Muscle layer of colon (tissue), 2 donors: Measurements from ENCODE around the gene MYO16.

Experiments used
- H3K27ac ChIP-seq: one replicate; pipeline ENCODE4 v1.7.0; 2013; ENCODE audit warnings: low read depth, mild to moderate bottlenecking, low read length, moderate library complexity
- H3K27me3 ChIP-seq, 2 donors: one replicate each; pipeline ENCODE4 v1.7.0; 2013; ENCODE audit warnings: low read length in 2 of 2, mild to moderate bottlenecking in 2 of 2; ENCODE audit not compliant: insufficient read depth in 2 of 2, control insufficient read depth in 1 of 2
- H3K36me3 ChIP-seq: one replicate; pipeline ENCODE4 v1.7.0; 2013; ENCODE audit warnings: mild to moderate bottlenecking, low read length; ENCODE audit not compliant: insufficient read depth
- H3K4me1 ChIP-seq: one replicate; pipeline ENCODE4 v1.7.0; 2013; ENCODE audit warnings: mild to moderate bottlenecking, low read length; ENCODE audit not compliant: insufficient read depth
- H3K4me3 ChIP-seq, 2 donors: one replicate each; pipeline ENCODE4 v1.7.0; 2013; ENCODE audit warnings: low read length in 2 of 2, low read depth in 1 of 2, mild to moderate bottlenecking in 1 of 2, moderate library complexity in 1 of 2
- H3K9ac ChIP-seq: one replicate; pipeline ENCODE4 v1.7.0; 2013; ENCODE audit warnings: low read length
- H3K9me3 ChIP-seq: one replicate; pipeline ENCODE4 v1.7.0; 2013; ENCODE audit warnings: mild to moderate bottlenecking, low read length
- donor health status: abdominal sarcoma.
- donor health status: Adenocarcinoma of cecum.

MYO16 gene

DNA sequence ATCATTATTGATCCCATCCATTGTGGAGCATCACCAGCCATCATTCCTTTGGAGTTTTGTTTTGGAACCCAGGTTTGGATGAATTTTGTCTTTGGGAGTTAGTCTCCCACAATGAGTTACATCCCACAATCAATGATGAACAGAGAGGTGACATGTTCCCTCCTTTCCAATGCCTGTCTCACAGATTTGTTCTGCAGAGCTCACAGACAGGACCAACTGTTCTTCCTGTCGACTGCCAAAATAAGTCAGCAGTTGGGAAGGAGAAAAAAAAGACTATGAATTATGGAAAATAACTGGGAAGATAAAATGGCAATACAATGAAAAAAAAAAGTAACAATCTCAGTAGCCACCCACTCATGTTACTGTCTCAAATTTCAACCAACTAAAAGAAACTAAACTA, 489.1 kb downstream of the MYO16 start:
- Histone ChIP-seq H3K4me3 (no peak overlapping the region), H3K9me3 (no peaks in the 10 kb centered on the region), H3K9ac (no peak overlapping the region), H3K27ac (no peak overlapping the region), H3K4me1 (no peaks in the 10 kb centered on the region), H3K36me3 (no peaks in the 10 kb centered on the region), H3K27me3 (no peaks in the 10 kb centered on the region)

GRCh38 chr13:109119896-109120295, 490.5 kb downstream of the MYO16 start:
- Histone ChIP-seq H3K27me3 (no peaks in the 10 kb centered on the region), H3K4me1 (no peaks in the 10 kb centered on the region), H3K27ac (no peak overlapping the region), H3K36me3 (no peaks in the 10 kb centered on the region), H3K9ac (no peak overlapping the region), H3K4me3 (no peak overlapping the region), H3K9me3 (no peaks in the 10 kb centered on the region)

- Histone ChIP-seq H3K27me3 (no peaks in the 10 kb centered on the region), H3K4me1 (no peaks in the 10 kb centered on the region), H3K27ac (no peak overlapping the region), H3K36me3 (no peaks in the 10 kb centered on the region), H3K9ac (no peak overlapping the region), H3K4me3 (no peak overlapping the region), H3K9me3 (no peaks in the 10 kb centered on the region)
Measured at GRCh38 chr13:109121826-109122225, 492.4 kb downstream of the MYO16 start.

DNA sequence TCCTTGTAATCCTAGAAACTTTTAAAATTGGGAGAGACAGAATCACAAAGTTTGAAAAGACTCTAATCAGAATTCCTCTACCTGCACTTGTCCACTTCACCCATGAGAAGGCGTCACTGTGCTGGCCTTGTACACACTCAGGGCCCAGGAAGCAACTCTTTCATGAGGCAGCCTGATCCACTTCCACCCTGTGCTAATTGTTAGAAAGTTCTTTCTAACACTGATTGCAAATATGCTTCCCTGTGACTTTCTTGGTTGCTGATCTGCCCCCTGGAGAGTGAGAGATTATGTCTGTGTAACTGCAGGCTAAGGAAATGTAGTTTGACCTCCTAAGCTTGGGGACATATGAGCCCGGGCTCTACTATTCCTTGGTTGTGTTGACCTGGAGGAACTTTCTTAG, 494.6 kb downstream of the MYO16 start:
- no peaks in the 10 kb centered on the region for H3K36me3 ChIP-seq
- no peaks in the 10 kb centered on the region for H3K4me1 ChIP-seq
- H3K27ac ChIP-seq: no peak overlapping the region
- H3K27me3 ChIP-seq: no peaks in the 10 kb centered on the region
- H3K9ac ChIP-seq: no peak overlapping the region
- no peaks in the 10 kb centered on the region for H3K9me3 ChIP-seq
- H3K4me3 ChIP-seq: no peak overlapping the region

DNA sequence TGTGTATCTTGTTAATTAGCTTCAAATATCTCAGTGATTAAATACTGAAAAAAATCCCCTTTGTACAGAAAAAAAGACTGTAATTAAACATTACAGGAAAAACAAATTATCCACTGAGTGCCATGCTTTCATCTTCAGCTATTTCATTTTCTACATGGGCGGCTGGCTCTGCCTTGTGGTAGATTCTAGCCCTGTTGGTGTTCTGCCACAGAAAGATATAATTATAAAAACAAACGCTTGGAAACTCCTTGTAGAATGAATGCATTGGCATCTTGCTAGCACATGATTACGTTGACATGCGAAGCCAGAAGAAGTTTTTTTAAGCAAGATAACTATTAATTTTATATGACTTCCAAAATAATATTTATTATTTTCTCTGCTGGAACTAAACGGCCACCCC, 496.8 kb downstream of the MYO16 start:
- Histone ChIP-seq H3K4me3 (no peak overlapping the region), H3K27ac (no peak overlapping the region), H3K4me1 (peaks cover 3% of the 10 kb centered on the region), H3K9me3 (no peaks in the 10 kb centered on the region), H3K27me3 (no peaks in the 10 kb centered on the region), H3K9ac (no peak overlapping the region), H3K36me3 (no peaks in the 10 kb centered on the region)

DNA sequence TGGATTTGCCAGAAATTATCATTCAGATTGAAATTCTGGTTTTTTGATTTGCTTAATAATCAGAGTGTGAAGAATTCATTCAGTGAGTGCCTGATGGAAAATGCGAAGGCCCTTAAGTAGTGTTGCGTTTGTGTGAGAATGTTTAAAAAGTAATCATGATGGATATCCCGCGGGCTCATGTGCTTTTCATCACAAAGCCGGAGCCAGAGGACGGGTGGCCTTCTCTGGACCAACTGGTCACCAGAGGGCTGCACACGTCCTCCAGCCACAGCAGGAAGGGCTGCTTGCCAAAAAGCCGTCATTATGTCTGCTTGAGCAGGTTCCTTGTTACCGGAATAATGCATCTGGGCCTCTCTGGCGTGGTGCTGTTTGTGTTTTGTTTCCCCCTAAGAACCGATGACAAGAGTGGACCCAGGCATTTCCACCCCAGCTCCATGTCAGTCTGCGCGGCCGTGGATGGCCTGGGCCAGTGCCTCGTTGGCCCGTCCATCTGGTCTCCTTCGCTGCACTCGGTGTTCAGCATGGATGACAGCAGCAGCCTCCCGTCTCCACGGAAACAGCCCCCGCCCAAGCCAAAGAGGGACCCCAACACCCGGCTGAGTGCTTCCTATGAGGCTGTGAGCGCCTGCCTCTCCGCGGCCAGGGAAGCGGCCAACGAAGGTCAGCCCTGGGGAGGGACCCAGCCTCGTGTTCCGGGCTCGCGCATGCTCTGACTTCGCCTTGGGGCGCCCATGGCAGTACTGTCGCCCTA, 497.7 kb downstream of the MYO16 start:
- Histone ChIP-seq H3K36me3 (no peaks in the 10 kb centered on the region), H3K9ac (no peak overlapping the region), H3K4me1 (peaks cover 9% of the 10 kb centered on the region), H3K27me3 (no peaks in the 10 kb centered on the region), H3K27ac (no peak overlapping the region), H3K9me3 (no peaks in the 10 kb centered on the region), H3K4me3 (no peak overlapping the region)

GRCh38 chr13:109128121-109128520, 498.7 kb downstream of the MYO16 start:
- Histone ChIP-seq H3K9ac (no peak overlapping the region), H3K9me3 (no peaks in the 10 kb centered on the region), H3K4me3 (no peak overlapping the region)

GRCh38 chr13:109130093-109130835, 500.9 kb downstream of the MYO16 start:
- H3K4me1 ChIP-seq: peaks cover 9% of the 10 kb centered on the region
- H3K4me3 ChIP-seq: no peak overlapping the region
- H3K9me3 ChIP-seq: no peaks in the 10 kb centered on the region
- no peaks in the 10 kb centered on the region for H3K36me3 ChIP-seq
- no peaks in the 10 kb centered on the region for H3K27me3 ChIP-seq
- H3K27ac ChIP-seq: no peak overlapping the region
- H3K9ac ChIP-seq: no peak overlapping the region

More at GRCh38 chr13:109128121-109128520, 498.7 kb downstream of the MYO16 start:
- Histone ChIP-seq H3K27me3 (no peaks in the 10 kb centered on the region), H3K36me3 (no peaks in the 10 kb centered on the region), H3K27ac (no peak overlapping the region), H3K4me1 (peaks cover 9% of the 10 kb centered on the region)

- Histone ChIP-seq H3K4me1 (peaks cover 9% of the 10 kb centered on the region), H3K4me3 (no peak overlapping the region), H3K9me3 (no peaks in the 10 kb centered on the region), H3K9ac (no peak overlapping the region), H3K27ac (no peak overlapping the region), H3K27me3 (no peaks in the 10 kb centered on the region), H3K36me3 (no peaks in the 10 kb centered on the region)
Measured at GRCh38 chr13:109131698-109132257, 502.4 kb downstream of the MYO16 start.

GRCh38 chr13:109135018-109135417, 505.6 kb downstream of the MYO16 start:
- peaks cover 0 to 2% of the 10 kb centered on the region in 2 donors for H3K27me3 ChIP-seq
- H3K9me3 ChIP-seq: no peaks in the 10 kb centered on the region
- no peak overlapping the region for H3K4me3 ChIP-seq
- H3K9ac ChIP-seq: no peak overlapping the region
- no peaks in the 10 kb centered on the region for H3K36me3 ChIP-seq
- peaks cover 9% of the 10 kb centered on the region for H3K4me1 ChIP-seq
- H3K27ac ChIP-seq: no peak overlapping the region

GRCh38 chr13:109136873-109137272, 507.5 kb downstream of the MYO16 start:
- Histone ChIP-seq H3K4me3 (no peak overlapping the region), H3K4me1 (no peaks in the 10 kb centered on the region), H3K36me3 (no peaks in the 10 kb centered on the region), H3K27ac (no peak overlapping the region), H3K9me3 (no peaks in the 10 kb centered on the region), H3K9ac (no peak overlapping the region), H3K27me3 (peaks cover 0 to 12% of the 10 kb centered on the region in 2 donors)
